ENCODE measurements around the gene TLE6.
"Not testable (repeated sequence)": the region's sequence is repeated elsewhere in the genome, so short reads cannot be mapped to it uniquely, and the experiment has no call there.

Gene TLE6

DNA sequence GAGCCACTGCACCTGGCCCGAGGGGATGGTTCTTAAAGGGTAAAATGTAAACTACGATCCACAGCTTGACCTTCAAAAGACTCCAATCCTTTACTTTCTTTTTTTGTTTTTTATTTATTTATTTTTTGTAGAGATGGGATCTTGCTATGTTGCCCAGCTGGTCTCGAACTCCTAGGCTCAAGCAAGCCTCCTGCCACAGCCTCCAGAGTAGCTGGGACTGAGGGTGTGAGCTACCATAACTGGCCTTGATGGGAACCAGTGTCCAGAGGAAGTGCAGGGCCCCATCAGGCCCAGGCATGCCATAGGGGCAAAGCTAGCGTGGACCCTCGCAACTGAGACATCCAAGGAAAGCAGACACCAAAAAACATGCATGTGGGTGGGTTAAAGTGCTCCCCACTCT lies 14.2 kb upstream of the TLE6 start:
- no peaks in the 10 kb centered on the region for H4K20me1 ChIP-seq (ENCODE audit: insufficient read depth, low read length)
- no peak for ATAC-seq (ENCODE audit: insufficient read depth, low read depth)
- H3K4me3 ChIP-seq (ENCODE audit: low read depth in 1 of 2, low read length in 2 of 2): no peak overlapping the region

DNA sequence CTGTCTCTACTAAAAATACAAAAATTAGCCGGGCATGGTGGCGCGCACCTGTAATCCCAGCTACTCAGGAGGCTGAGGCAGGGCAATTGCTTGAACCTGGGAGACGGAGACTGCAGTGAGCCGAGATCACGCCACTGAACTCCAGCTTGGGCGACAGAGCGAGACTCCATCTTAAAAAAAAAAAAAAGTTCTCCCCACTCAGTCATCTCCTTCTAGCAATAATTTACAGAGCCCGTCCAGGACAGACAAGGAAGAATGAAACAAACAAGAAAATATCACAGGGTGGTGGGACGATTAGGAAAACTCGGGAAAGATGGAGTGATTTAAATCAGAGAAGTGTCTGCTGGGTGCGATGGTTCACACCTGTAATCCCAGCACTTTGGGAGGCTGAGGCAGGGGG lies 13.7 kb upstream of the TLE6 start:
- not testable (repeated sequence) for ATAC-seq (ENCODE audit: insufficient read depth, low read depth); DNase-seq; H3K27me3 ChIP-seq (ENCODE audit: insufficient read depth, low read length, poor library complexity)

More for the DNA sequence above, 14.2 kb upstream of the TLE6 start:
- Histone ChIP-seq H3K79me2 (ENCODE audit: insufficient read depth, low read length) (no peaks in the 10 kb centered on the region), H3K4me2 (ENCODE audit: insufficient read depth, low read length) (no peak overlapping the region), H3K9ac (ENCODE audit: low read depth, low read length) (no peak overlapping the region), H2AFZ (ENCODE audit: low read depth, low read length) (no peak overlapping the region), H3K9me3 (ENCODE audit: insufficient read depth, low read length, severe bottlenecking) (no peaks in the 10 kb centered on the region), H3K4me1 (ENCODE audit: insufficient read depth, low read length) (no peaks in the 10 kb centered on the region; the same call in 1 of the 2 replicates), H3K27ac (ENCODE audit: low read length) (no peak overlapping the region), H3K27me3 (ENCODE audit: insufficient read depth, low read length, poor library complexity) (no peaks in the 10 kb centered on the region), H3K36me3 (ENCODE audit: insufficient read depth, low read length) (no peaks in the 10 kb centered on the region)
- DNase-seq: no peak
- TF ChIP-seq, protein P1, sequence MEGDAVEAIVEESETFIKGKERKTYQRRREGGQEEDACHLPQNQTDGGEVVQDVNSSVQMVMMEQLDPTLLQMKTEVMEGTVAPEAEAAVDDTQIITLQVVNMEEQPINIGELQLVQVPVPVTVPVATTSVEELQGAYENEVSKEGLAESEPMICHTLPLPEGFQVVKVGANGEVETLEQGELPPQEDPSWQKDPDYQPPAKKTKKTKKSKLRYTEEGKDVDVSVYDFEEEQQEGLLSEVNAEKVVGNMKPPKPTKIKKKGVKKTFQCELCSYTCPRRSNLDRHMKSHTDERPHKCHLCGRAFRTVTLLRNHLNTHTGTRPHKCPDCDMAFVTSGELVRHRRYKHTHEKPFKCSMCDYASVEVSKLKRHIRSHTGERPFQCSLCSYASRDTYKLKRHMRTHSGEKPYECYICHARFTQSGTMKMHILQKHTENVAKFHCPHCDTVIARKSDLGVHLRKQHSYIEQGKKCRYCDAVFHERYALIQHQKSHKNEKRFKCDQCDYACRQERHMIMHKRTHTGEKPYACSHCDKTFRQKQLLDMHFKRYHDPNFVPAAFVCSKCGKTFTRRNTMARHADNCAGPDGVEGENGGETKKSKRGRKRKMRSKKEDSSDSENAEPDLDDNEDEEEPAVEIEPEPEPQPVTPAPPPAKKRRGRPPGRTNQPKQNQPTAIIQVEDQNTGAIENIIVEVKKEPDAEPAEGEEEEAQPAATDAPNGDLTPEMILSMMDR (IDR thresholded peaks at IDR 0.05; ENCODE audit: borderline replicate concordance, extremely low read depth, low read length, poor library complexity, severe bottlenecking): no peak
- TF ChIP-seq EZH2 (IDR thresholded peaks at IDR 0.05; ENCODE audit: borderline replicate concordance, low read depth, low read length, severe bottlenecking): no peak

DNA sequence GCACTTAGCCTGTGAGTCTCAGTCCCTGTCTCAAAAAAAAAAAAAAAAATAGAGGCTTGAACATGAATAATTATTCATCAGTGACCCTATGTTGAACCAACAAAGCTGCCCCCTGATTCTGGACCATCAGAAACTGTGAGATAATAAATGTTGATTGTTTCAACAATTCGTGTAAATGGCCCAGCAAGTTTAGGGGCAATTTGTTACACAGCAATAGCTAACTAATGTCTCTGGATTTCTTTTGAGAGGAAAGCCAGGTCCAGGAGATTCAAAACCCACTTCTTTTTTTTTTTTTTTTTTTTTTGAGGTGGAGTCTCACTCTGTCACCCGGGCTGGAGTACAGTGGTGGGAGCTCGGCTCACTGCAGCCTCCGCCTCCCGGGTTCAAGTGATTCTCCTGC lies 12.5 kb upstream of the TLE6 start:
- H3K4me2 ChIP-seq (ENCODE audit: insufficient read depth, low read length): no peak overlapping the region
- no peaks in the 10 kb centered on the region for H4K20me1 ChIP-seq (ENCODE audit: insufficient read depth, low read length)
- H3K79me2 ChIP-seq (ENCODE audit: insufficient read depth, low read length): no peaks in the 10 kb centered on the region
- H3K36me3 ChIP-seq (ENCODE audit: insufficient read depth, low read length): no peaks in the 10 kb centered on the region
- H3K4me1 ChIP-seq (ENCODE audit: insufficient read depth, low read length): peaks cover 6% of the 10 kb centered on the region
- no peak overlapping the region for H3K9ac ChIP-seq (ENCODE audit: low read depth, low read length)
- H3K27me3 ChIP-seq (ENCODE audit: insufficient read depth, low read length, poor library complexity): no peaks in the 10 kb centered on the region
- H2AFZ ChIP-seq (ENCODE audit: low read depth, low read length): no peak overlapping the region
- DNase-seq: no peak
- H3K9me3 ChIP-seq (ENCODE audit: insufficient read depth, low read length, severe bottlenecking): no peaks in the 10 kb centered on the region
- TF ChIP-seq EZH2 (IDR thresholded peaks at IDR 0.05; ENCODE audit: borderline replicate concordance, low read depth, low read length, severe bottlenecking): no peak
- no peak overlapping the region for H3K27ac ChIP-seq (ENCODE audit: low read length)
- H3K4me3 ChIP-seq (ENCODE audit: low read depth in 1 of 2, low read length in 2 of 2): no peak overlapping the region
- ATAC-seq (ENCODE audit: insufficient read depth, low read depth): no peak

More for the DNA sequence above, 13.7 kb upstream of the TLE6 start:
- not testable (repeated sequence) for H3K9me3 ChIP-seq (ENCODE audit: insufficient read depth, low read length, severe bottlenecking); H3K9ac ChIP-seq (ENCODE audit: low read depth, low read length); H3K4me1 ChIP-seq (ENCODE audit: insufficient read depth, low read length); H3K4me3 ChIP-seq (ENCODE audit: low read depth in 1 of 2, low read length in 2 of 2); H2AFZ ChIP-seq (ENCODE audit: low read depth, low read length); H3K36me3 ChIP-seq (ENCODE audit: insufficient read depth, low read length); H3K4me2 ChIP-seq (ENCODE audit: insufficient read depth, low read length); H4K20me1 ChIP-seq (ENCODE audit: insufficient read depth, low read length); H3K27ac ChIP-seq (ENCODE audit: low read length); H3K79me2 ChIP-seq (ENCODE audit: insufficient read depth, low read length)

DNA sequence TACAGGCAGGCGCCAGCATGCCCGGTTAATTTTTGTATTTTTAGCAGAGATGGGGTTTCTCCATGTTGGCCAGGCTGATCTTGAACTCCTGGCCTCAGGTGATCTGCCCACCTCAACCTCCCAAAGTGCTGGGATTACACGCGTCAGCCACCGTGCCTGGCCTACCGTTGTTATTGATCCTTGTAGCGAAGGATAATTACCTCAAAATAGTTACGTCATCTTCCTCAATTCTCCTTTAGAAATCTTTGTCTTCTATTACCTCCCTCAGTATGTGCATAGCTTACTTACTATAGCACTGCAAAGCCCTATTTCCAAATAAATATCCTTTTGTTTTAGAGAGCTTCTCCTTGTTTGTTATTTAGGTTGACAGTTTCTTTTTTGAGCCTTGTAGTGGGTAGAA lies 9.4 kb upstream of the TLE6 start:
- Histone ChIP-seq H3K9me3 (ENCODE audit: insufficient read depth, low read length, severe bottlenecking) (no peaks in the 10 kb centered on the region), H3K27me3 (ENCODE audit: insufficient read depth, low read length, poor library complexity) (no peaks in the 10 kb centered on the region), H3K27ac (ENCODE audit: low read length) (no peak overlapping the region), H3K79me2 (ENCODE audit: insufficient read depth, low read length) (no peaks in the 10 kb centered on the region), H2AFZ (ENCODE audit: low read depth, low read length) (no peak overlapping the region), H3K4me1 (ENCODE audit: insufficient read depth, low read length) (peaks cover 6% of the 10 kb centered on the region), H3K4me3 (ENCODE audit: low read depth in 1 of 2, low read length in 2 of 2) (no peak overlapping the region), H3K9ac (ENCODE audit: low read depth, low read length) (no peak overlapping the region), H3K4me2 (ENCODE audit: insufficient read depth, low read length) (no peak overlapping the region), H3K36me3 (ENCODE audit: insufficient read depth, low read length) (no peaks in the 10 kb centered on the region), H4K20me1 (ENCODE audit: insufficient read depth, low read length) (no peaks in the 10 kb centered on the region)
- no peak for TF ChIP-seq EZH2 (IDR thresholded peaks at IDR 0.05; ENCODE audit: borderline replicate concordance, low read depth, low read length, severe bottlenecking)
- TF ChIP-seq, protein P1 (IDR thresholded peaks at IDR 0.05; ENCODE audit: borderline replicate concordance, extremely low read depth, low read length, poor library complexity, severe bottlenecking): no peak
- DNase-seq (no peak), ATAC-seq (ENCODE audit: insufficient read depth, low read depth) (no peak)
